Ishikawa (cell line): Measurements from ENCODE around the gene MND1.

ENCODE experiments used
- CEBPB ChIP-seq: IDR thresholded peaks from 2 replicates; pipeline ENCODE4 v1.6.1; 2012
- CREB1 ChIP-seq: IDR thresholded peaks from 2 replicates; pipeline ENCODE4 v1.6.1; 2012; ENCODE audit warnings: low read depth
- EGR1 ChIP-seq: IDR thresholded peaks from 2 replicates; pipeline ENCODE4 v1.6.1; 2012
- EP300 ChIP-seq: IDR thresholded peaks from 2 replicates; pipeline ENCODE4 v1.6.1; 2012; ENCODE audit warnings: borderline replicate concordance
- FOXM1 ChIP-seq: IDR thresholded peaks from 2 replicates; pipeline ENCODE4 v1.6.1; 2012; ENCODE audit warnings: low read depth, borderline replicate concordance
- MAX ChIP-seq: IDR thresholded peaks from 2 replicates; pipeline ENCODE4 v1.6.1; 2012
- NFIC ChIP-seq: IDR thresholded peaks from 2 replicates; pipeline ENCODE4 v1.6.1; 2012
- RAD21 ChIP-seq: IDR thresholded peaks from 2 replicates; pipeline ENCODE4 v1.6.1; 2012; ENCODE audit warnings: low read depth
- REST ChIP-seq: IDR thresholded peaks from 2 replicates; pipeline ENCODE4 v1.6.1; 2012; ENCODE audit warnings: low read depth, mild to moderate bottlenecking
- TAF1 ChIP-seq: IDR thresholded peaks from 2 replicates; pipeline ENCODE4 v1.6.1; 2012; ENCODE audit warnings: low read depth, mild to moderate bottlenecking
- TCF12 ChIP-seq: IDR thresholded peaks from 2 replicates; pipeline ENCODE4 v1.6.1; 2012; ENCODE audit warnings: low read depth
- TEAD4 ChIP-seq: IDR thresholded peaks from 2 replicates; pipeline ENCODE4 v1.6.1; 2012
- USF1 ChIP-seq: IDR thresholded peaks from 2 replicates; pipeline ENCODE4 v1.6.1; 2012
- YY1 ChIP-seq: IDR thresholded peaks from 2 replicates; pipeline ENCODE4 v1.6.1; 2012; ENCODE audit warnings: low read depth
- ZBTB7A ChIP-seq: IDR thresholded peaks from 2 replicates; pipeline ENCODE4 v1.6.1; 2012; ENCODE audit warnings: low read depth

Gene MND1

GRCh38 chr4:153344131-153345011 lies at the start of gene MND1:
TSS of gene MND1 (plus strand) at chr4:153344688. CDS start at chr4:153344738, 50 bp downstream.
- TF ChIP-seq CEBPB (no peak), TEAD4 (no peak), YY1 (peak; percentile 63; the same call in 1 of the 2 replicates), REST (no peak), ZBTB7A (peak; percentile 98), CREB1 (peak; percentile 62; the same call in 1 of the 2 replicates), NFIC (no peak; the same call in 1 of the 2 replicates), EGR1 (peak; percentile 76; the same call in 1 of the 2 replicates), EP300 (peak; percentile 17; the same call in 1 of the 2 replicates), TCF12 (peak; percentile 44; the same call in 1 of the 2 replicates), USF1 (no peak), FOXM1 (peak; percentile 20; the same call in 1 of the 2 replicates), RAD21 (peak; percentile 65), TAF1 (peak; percentile 62), MAX (peak; percentile 70; the same call in 1 of the 2 replicates)

- TF ChIP-seq ZBTB7A: no peak
- TF ChIP-seq TCF12: 0 out of 2 replicates have a peak, but pooled peaks have one; percentile 7
Observed at GRCh38 chr4:153295131-153295755, 49.2 kb upstream of the MND1 start.

- peak; percentile 29; the same call in 1 of the 2 replicates for TF ChIP-seq MAX
- TF ChIP-seq TEAD4: 0 out of 2 replicates have a peak, but pooled peaks have one; percentile 44
- no peak for TF ChIP-seq ZBTB7A
- 0 out of 2 replicates have a peak, but pooled peaks have one; percentile 24 for TF ChIP-seq TCF12
Observed at GRCh38 chr4:153296040-153296823, 48.3 kb upstream of the MND1 start.

- TF ChIP-seq TEAD4 (no peak), EGR1 (no peak), CEBPB (no peak), FOXM1 (no peak), RAD21 (no peak), YY1 (no peak), TCF12 (no peak), MAX (no peak), NFIC (no peak), CREB1 (no peak)
Observed at GRCh38 chr4:153297116-153297515, 47.4 kb upstream of the MND1 start.

GRCh38 chr4:153310793-153311192 lies 33.7 kb upstream of the MND1 start:
- TF ChIP-seq TEAD4 (no peak), FOXM1 (no peak), TAF1 (no peak), TCF12 (no peak), MAX (no peak), RAD21 (no peak), EGR1 (no peak)

GRCh38 chr4:153314915-153315314 lies 29.6 kb upstream of the MND1 start:
- TF ChIP-seq ZBTB7A: no peak

GRCh38 chr4:153318696-153319320 lies 25.7 kb upstream of the MND1 start:
- TF ChIP-seq EGR1: no peak
- TF ChIP-seq CREB1: no peak
- no peak for TF ChIP-seq FOXM1
- no peak for TF ChIP-seq USF1
- TF ChIP-seq YY1: no peak
- TF ChIP-seq RAD21: peak; percentile 73
- no peak for TF ChIP-seq TAF1
